ENCODE measurements around the gene WIPF3.
"Not testable (repeated sequence)": the region's sequence is repeated elsewhere in the genome, so short reads cannot be mapped to it uniquely, and the experiment has no call there.

Gene WIPF3

DNA sequence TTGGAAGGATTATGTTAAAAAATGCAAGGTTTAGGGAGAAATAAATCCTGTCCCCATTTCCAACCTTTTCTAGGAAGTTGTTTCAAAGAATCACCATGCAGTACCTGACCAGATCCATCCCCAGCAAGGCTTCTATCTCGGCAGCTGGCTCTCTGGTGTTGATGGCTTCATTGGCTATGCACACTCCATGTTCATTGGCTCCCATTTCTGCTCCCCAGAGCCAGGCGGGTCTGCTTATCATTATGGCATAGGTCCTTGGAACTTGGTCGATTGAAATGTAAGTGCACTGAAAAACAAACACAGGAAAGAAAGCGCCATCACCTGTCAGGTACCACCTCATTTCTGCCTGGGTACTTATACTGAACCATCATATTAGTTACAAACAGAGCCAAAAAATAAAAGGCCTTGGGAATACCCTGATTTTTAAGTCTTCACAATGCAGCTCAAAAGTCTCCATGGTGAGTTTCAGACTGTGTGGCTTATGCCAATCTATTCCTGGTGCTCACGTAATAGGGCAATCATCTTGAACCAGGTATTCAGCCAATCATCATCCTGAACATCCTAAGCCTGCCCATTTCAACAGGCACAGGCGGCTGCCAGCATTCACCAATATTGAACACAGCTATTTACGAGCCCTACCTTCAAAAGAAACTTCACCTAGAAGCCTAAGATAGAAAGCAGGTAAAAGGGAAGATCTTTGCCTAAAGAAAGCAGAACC is 148.9 kb downstream of the WIPF3 start:
- DNase-seq (ENCODE audit: low spot score): no peak

DNA sequence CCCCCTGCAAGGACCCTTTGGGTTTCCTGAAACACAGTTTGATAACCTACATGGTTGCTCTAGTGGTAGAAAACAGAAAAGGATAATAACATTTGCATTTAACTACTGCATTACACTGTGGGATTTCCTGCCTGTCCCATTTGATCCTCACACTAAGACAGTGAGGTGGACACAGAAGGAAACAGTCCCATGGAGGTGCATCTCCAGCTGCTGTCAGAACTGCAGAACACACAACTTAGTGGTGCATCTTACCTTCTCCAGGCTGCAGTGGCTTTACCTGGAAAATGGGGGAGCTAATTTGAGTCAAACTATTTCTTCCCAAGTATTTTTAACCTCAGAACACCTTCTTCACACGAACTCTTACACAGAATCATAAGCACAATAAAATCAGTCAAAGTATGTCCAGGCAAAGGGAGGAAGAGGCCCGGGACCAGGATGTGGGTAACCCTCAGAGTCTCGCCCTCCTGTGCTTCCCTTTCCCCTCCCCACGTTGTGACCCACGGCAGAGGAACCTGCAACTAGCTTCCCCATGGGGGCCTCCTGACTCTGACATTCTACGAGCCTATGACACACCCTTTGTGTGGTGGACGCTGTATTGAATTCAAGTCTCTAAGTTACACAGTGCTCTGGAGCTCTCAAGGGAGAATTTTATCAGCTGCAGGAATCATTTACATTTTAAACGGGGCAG is 149.6 kb downstream of the WIPF3 start:
- no peak for DNase-seq (ENCODE audit: low spot score)

DNA sequence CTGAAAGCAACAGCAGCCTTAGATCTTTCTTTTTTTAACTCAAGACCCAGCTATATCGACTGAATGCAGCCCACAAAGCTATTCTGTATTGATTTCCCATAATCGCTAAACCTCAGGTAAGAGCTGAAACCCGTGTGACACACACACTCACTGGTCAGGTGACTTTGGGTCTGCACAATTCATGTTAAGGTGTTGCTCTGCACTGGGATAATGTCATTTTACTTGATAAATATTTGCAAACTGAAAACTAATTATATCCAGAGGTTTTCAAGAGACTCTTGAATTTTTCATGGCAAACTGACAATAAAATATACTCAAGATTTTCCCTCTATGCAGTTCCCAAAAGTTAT is 150.2 kb downstream of the WIPF3 start:
- DNase-seq (ENCODE audit: low spot score): no peak

DNA sequence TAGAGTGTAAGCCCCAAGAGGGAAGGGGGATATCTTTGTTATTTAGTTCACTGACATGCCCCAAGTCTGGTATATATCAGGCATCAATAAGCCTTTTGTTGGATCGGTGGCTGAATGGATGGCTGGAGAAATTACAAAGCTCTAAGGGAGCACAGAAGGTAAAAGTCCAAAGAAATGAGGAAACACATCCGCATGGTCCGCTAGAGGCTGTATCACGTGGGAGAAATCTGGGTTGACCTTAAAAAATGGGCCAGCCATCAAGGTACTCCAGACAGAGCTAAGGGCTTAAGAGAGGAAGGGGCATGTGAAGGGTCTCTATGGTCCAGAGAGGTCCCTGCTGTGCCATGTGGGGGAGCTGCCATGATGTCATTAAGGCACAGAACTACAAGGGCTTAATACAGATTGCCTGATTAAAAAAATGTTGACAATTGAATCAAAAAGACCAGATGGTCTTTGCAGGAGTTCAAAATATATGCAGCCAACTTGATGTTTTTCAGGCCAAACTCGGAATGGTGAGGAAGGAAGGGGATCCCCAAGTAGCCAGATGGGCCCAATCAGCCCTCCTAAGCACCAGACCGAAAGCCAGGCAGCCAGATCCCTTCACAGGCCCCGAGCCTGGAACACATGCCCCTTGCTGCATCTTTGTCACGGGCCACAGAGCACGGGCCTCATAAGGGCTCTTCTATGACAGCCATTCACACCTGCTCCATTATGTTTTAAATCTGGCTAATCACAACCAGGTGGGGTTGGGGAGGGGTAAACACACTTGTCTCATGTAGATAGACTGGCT is 151.4 kb downstream of the WIPF3 start:
- no peak for DNase-seq (ENCODE audit: low spot score)

DNA sequence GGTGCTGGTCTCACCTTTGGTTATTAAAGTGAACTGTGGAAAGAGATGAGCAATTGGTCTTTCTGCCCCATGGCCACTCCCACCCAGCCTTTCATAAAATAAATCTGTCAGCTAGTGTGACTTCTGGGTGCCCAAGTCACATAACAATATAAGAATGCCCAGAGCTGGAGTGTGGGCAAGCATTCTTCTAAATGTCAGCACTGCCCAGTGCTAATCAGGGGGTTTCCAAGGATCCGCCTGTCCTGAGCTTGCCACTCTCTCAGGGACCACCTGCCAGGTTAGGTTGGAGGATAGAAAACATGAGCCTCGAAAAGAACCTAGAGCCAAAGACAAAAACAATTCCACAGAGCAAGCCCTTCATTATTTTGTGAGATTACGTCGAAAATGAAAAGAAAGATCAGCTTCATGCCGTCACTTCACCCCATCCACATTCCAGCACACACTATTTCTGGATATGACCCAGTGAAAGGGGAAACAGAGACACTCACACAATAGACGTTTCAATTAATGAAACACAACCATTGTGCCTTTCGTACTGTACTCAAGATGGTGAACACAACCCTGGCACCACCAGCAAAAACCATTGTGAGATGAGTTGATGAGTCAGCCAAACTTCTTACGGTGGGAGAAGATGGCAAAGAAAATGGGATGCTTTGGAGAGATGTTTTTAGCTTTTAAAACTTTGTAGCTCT is 152.5 kb downstream of the WIPF3 start:
- no peak for DNase-seq (ENCODE audit: low spot score)

DNA sequence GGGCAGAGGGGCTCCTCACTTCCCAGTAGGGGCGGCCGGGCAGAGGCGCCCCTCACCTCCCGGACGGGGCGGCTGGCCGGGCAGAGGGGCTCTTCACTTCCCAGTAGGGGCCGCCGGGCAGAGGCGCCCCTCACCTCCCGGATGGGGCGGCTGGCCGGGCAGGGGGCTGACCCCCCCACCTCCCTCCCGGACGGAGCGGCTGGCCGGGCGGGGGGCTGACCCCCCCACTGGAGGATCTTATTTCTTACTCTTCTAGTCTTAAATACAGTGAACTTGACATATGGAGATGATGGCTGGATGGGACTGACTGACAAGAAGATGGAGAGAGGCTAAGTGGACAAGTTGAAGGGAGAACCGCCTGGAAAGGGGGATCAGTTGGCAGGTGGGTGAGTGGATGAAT is 155.3 kb downstream of the WIPF3 start:
- DNase-seq (ENCODE audit: low spot score): not testable (repeated sequence)

DNA sequence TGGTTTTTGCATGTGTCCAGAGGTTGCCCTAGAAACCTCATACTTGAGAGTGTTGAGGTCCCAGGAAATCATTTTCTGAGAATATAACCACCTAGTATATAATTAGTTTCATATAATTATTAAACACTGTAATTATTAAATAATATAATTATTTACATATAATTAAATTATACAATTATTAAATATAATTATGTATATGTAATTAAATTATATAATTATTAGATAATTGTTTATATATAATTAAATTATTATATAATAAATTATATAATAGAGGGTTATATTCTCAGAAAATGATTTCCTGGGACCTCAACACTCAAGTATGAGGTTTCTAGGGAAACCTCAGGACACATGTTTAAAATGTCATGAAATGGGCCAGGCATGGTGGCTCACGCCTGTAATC is 155.7 kb downstream of the WIPF3 start:
- DNase-seq (ENCODE audit: low spot score): no peak

DNA sequence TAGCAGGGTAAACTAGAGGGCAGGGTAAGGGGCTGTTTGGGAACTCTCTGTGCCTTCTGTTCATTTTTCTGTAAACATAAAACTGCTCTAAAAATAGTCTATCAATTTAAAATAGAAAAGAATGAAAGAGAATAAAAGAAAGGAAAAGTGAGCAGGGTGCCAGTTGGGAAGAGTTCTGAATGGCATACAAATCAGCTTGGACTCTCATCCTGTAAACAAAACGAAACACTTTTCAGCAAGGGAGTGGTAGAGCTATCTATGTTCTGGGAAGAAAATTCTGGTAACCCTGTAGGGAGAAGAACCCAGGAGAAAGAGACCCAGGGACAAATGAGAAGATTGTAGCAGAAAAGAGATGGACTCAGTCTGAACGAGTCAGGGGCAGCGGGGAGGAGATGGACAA is 158.7 kb downstream of the WIPF3 start:
- DNase-seq (ENCODE audit: low spot score): no peak
